Neutrophil (primary cell): ENCODE results near the gene CHAC1.
A peak's percentile ranks its signal among the peaks of the same experiment; 100 is the strongest.

Source experiments
- H3K27ac ChIP-seq: fragments of 200-600 bp; sonication (generic); 2 replicates; pipeline ENCODE4 v1.5.1; 2016; ENCODE audit warnings: mild to moderate bottlenecking, moderate library complexity
- H3K27me3 ChIP-seq: fragments of 200-600 bp; sonication (generic); 2 replicates; pipeline ENCODE4 v1.6.0; 2016; ENCODE audit warnings: mild to moderate bottlenecking
- H3K36me3 ChIP-seq: fragments of 200-600 bp; sonication (generic); 2 replicates; pipeline ENCODE4 v1.5.1; 2017
- H3K4me1 ChIP-seq, 2 experiments: fragments of 200-600 bp in 1 of 2; sonication (generic) in 1 of 2; 1 replicate in 1 of 2; 2 replicates in 1 of 2; pipeline versions ENCODE4 v1.5.1 to v1.6.1; 2013 to 2016; ENCODE audit warnings: low read depth in 1 of 2, low read length in 1 of 2, mild to moderate bottlenecking in 1 of 2, moderate library complexity in 1 of 2; ENCODE audit not compliant: control insufficient read depth in 1 of 2, insufficient read depth in 1 of 2
- H3K4me3 ChIP-seq, 2 experiments: fragments of 200-600 bp in 1 of 2; sonication (generic) in 1 of 2; 1 replicate in 1 of 2; 2 replicates in 1 of 2; pipeline ENCODE4 v1.5.1; 2013 to 2016; ENCODE audit warnings: low read depth in 1 of 2, low read length in 1 of 2, mild to moderate bottlenecking in 1 of 2, moderate library complexity in 1 of 2
- H3K9me3 ChIP-seq: fragments of 200-600 bp; sonication (generic); 2 replicates; pipeline ENCODE4 v1.5.1; 2016
- CTCF ChIP-seq: fragments of 200-600 bp; sonication (generic); IDR thresholded peaks from 2 replicates; pipeline ENCODE4 v1.5.1; 2016; ENCODE audit warnings: antibody characterized with exemption

Gene CHAC1

GRCh38 chr15:40925495-40925862 is 27.8 kb upstream of the CHAC1 start:
- no peak overlapping the region for H3K4me3 ChIP-seq
- peaks cover 90% of the 10 kb centered on the region for H3K27me3 ChIP-seq
- H3K36me3 ChIP-seq = no peaks in the 10 kb centered on the region
- TF ChIP-seq CTCF = no peak
- H3K9me3 ChIP-seq = no peaks in the 10 kb centered on the region
- no peak overlapping the region for H3K27ac ChIP-seq
- H3K4me1 ChIP-seq = peaks cover 34 to 45% of the 10 kb centered on the region in 2 experiments

- no peak for TF ChIP-seq CTCF
- Histone ChIP-seq H3K4me1 (peaks cover 39 to 49% of the 10 kb centered on the region in 2 experiments), H3K4me3 (no peak overlapping the region), H3K36me3 (no peaks in the 10 kb centered on the region), H3K27ac (no peak overlapping the region), H3K9me3 (no peaks in the 10 kb centered on the region), H3K27me3 (peaks cover 96% of the 10 kb centered on the region)
These were observed 27.2 kb upstream of the CHAC1 start for GRCh38 chr15:40925863-40926658.

- H3K4me3 ChIP-seq = no peak overlapping the region
- peaks cover 100% of the 10 kb centered on the region for H3K27me3 ChIP-seq
- no peak overlapping the region for H3K27ac ChIP-seq
- H3K9me3 ChIP-seq = no peaks in the 10 kb centered on the region
- H3K36me3 ChIP-seq = no peaks in the 10 kb centered on the region
- TF ChIP-seq CTCF = no peak
- H3K4me1 ChIP-seq = peaks cover 39 to 49% of the 10 kb centered on the region in 2 experiments
These were observed 26.4 kb upstream of the CHAC1 start for GRCh38 chr15:40926659-40927494.

GRCh38 chr15:40927495-40927872 is 25.8 kb upstream of the CHAC1 start:
- no peak for TF ChIP-seq CTCF
- Histone ChIP-seq H3K9me3 (no peaks in the 10 kb centered on the region), H3K36me3 (no peaks in the 10 kb centered on the region), H3K27ac (no peak overlapping the region), H3K4me1 (peaks cover 39 to 49% of the 10 kb centered on the region in 2 experiments), H3K27me3 (peaks cover 100% of the 10 kb centered on the region), H3K4me3 (no peak overlapping the region)

GRCh38 chr15:40927873-40928806 is 25.1 kb upstream of the CHAC1 start:
- no peaks in the 10 kb centered on the region for H3K36me3 ChIP-seq
- peaks cover 100% of the 10 kb centered on the region for H3K27me3 ChIP-seq
- H3K4me3 ChIP-seq = peak overlapping the region in 1 of 2 experiments; percentile 45
- no peaks in the 10 kb centered on the region for H3K9me3 ChIP-seq
- no peak for TF ChIP-seq CTCF
- no peak overlapping the region for H3K27ac ChIP-seq
- peaks cover 39 to 49% of the 10 kb centered on the region in 2 experiments for H3K4me1 ChIP-seq
